ENCODE data around the gene RER1. TPM values are rescaled to one million over a fixed set of nuclear protein-coding genes. Genes with fewer than 3 reads are reported as not detected.

RER1 gene
- total RNA-seq, 2 donors from 2014 or later = 114 TPM

- no peak overlapping the region for H3K4me3 ChIP-seq (ENCODE audit: low read length)
- no peak for DNase-seq
- no peak overlapping the region for H3K4me3 Mint-ChIP-seq
- no peaks in the 10 kb centered on the region for H3K4me1 ChIP-seq (ENCODE audit: control insufficient read depth, insufficient read depth, low read length)
- no peaks in the 10 kb centered on the region for H3K36me3 ChIP-seq (ENCODE audit: control insufficient read depth, insufficient read depth, low read length)
- no peaks in the 10 kb centered on the region for H3K9me3 ChIP-seq (ENCODE audit: control insufficient read depth, low read length)
- H3K4me1 Mint-ChIP-seq = no peaks in the 10 kb centered on the region
- H3K27me3 ChIP-seq (ENCODE audit: control insufficient read depth, insufficient read depth, low read length, poor library complexity, severe bottlenecking) = no peaks in the 10 kb centered on the region
- H3K9ac ChIP-seq (ENCODE audit: extremely low read depth, low read length, poor library complexity, severe bottlenecking) = no peak overlapping the region
- no peaks in the 10 kb centered on the region for H3K27me3 Mint-ChIP-seq (ENCODE audit: insufficient read depth)
- 85 to 87% methylated on average over 11 to 21 of the region's 21 CpGs for WGBS, 2 experiments (ENCODE audit: insufficient coverage in 1 of 2, insufficient read length in 1 of 2)
- H3K36me3 Mint-ChIP-seq (ENCODE audit: low read depth) = no peaks in the 10 kb centered on the region
- no peak for TF ChIP-seq CTCF (conservative IDR thresholded peaks at IDR 0.05)
- no peak overlapping the region for H3K27ac Mint-ChIP-seq
- no peak overlapping the region for H3K27ac ChIP-seq (ENCODE audit: low read depth, low read length)
- no peaks in the 10 kb centered on the region for H3K9me3 Mint-ChIP-seq
These were observed 60.7 kb downstream of the RER1 start for GRCh38 chr1:2452201-2452931.

- no peaks in the 10 kb centered on the region for H3K4me1 Mint-ChIP-seq
- Histone ChIP-seq H3K4me3 (ENCODE audit: low read length) (no peak overlapping the region), H3K4me1 (ENCODE audit: control insufficient read depth, insufficient read depth, low read length) (no peaks in the 10 kb centered on the region), H3K9me3 (ENCODE audit: control insufficient read depth, low read length) (no peaks in the 10 kb centered on the region), H3K27me3 (ENCODE audit: control insufficient read depth, insufficient read depth, low read length, poor library complexity, severe bottlenecking) (no peaks in the 10 kb centered on the region), H3K36me3 (ENCODE audit: control insufficient read depth, insufficient read depth, low read length) (no peaks in the 10 kb centered on the region), H3K27ac (ENCODE audit: low read depth, low read length) (no peak overlapping the region), H3K9ac (ENCODE audit: extremely low read depth, low read length, poor library complexity, severe bottlenecking) (no peak overlapping the region)
- no peak overlapping the region for H3K27ac Mint-ChIP-seq
- H3K27me3 Mint-ChIP-seq (ENCODE audit: insufficient read depth) = no peaks in the 10 kb centered on the region
- H3K9me3 Mint-ChIP-seq = no peaks in the 10 kb centered on the region
- WGBS, 2 experiments (ENCODE audit: insufficient coverage in 1 of 2, insufficient read length in 1 of 2) = 87 to 100% methylated on average over 5 to 19 of the region's 19 CpGs
- no peak overlapping the region for H3K4me3 Mint-ChIP-seq
- DNase-seq = no peak
- no peaks in the 10 kb centered on the region for H3K36me3 Mint-ChIP-seq (ENCODE audit: low read depth)
- no peak for TF ChIP-seq CTCF (conservative IDR thresholded peaks at IDR 0.05)
These were observed 61.3 kb downstream of the RER1 start for GRCh38 chr1:2452932-2453315.

- H3K4me3 ChIP-seq (ENCODE audit: low read length) = no peak overlapping the region
- H3K36me3 ChIP-seq (ENCODE audit: control insufficient read depth, insufficient read depth, low read length) = no peaks in the 10 kb centered on the region
- H3K27ac Mint-ChIP-seq = no peak overlapping the region
- no peaks in the 10 kb centered on the region for H3K27me3 Mint-ChIP-seq (ENCODE audit: insufficient read depth)
- no peak overlapping the region for H3K9ac ChIP-seq (ENCODE audit: extremely low read depth, low read length, poor library complexity, severe bottlenecking)
- H3K9me3 Mint-ChIP-seq = no peaks in the 10 kb centered on the region
- H3K27me3 ChIP-seq (ENCODE audit: control insufficient read depth, insufficient read depth, low read length, poor library complexity, severe bottlenecking) = no peaks in the 10 kb centered on the region
- no peaks in the 10 kb centered on the region for H3K36me3 Mint-ChIP-seq (ENCODE audit: low read depth)
- H3K4me3 Mint-ChIP-seq = no peak overlapping the region
- no peaks in the 10 kb centered on the region for H3K4me1 ChIP-seq (ENCODE audit: control insufficient read depth, insufficient read depth, low read length)
- H3K27ac ChIP-seq (ENCODE audit: low read depth, low read length) = no peak overlapping the region
- no peak for DNase-seq
- 90 to 96% methylated on average over 7 to 10 of the region's 10 CpGs for WGBS, 2 experiments (ENCODE audit: insufficient coverage in 1 of 2, insufficient read length in 1 of 2)
- no peak for TF ChIP-seq CTCF (conservative IDR thresholded peaks at IDR 0.05)
- H3K4me1 Mint-ChIP-seq = no peaks in the 10 kb centered on the region
- no peaks in the 10 kb centered on the region for H3K9me3 ChIP-seq (ENCODE audit: control insufficient read depth, low read length)
These were observed 62.6 kb downstream of the RER1 start for GRCh38 chr1:2454227-2454626.

Other genes starting within 250 kb of the RER1 start
- 100 to 1,000 TPM; 126 to 154 TPM for gene FAAP20, start 197.1 kb upstream of the RER1 start, total RNA-seq
- gene SKI, start 163.5 kb upstream of the RER1 start, total RNA-seq = 10 to 100 TPM; 65.4 to 79.2 TPM
- gene MORN1, start 287 bp upstream of the RER1 start, total RNA-seq = 10 to 100 TPM; 21.3 to 24.9 TPM
- 10 to 100 TPM; 35.6 TPM for gene PEX10, start 20.7 kb downstream of the RER1 start, total RNA-seq
- gene PLCH2, start 84.4 kb downstream of the RER1 start, total RNA-seq = under 1 TPM; 0.18 to 0.31 TPM
- 10 to 100 TPM; 45.6 to 49.5 TPM for gene PANK4, start 134.8 kb downstream of the RER1 start, total RNA-seq
- gene HES5, start 138.4 kb downstream of the RER1 start, total RNA-seq = not detected
- gene TNFRSF14, start 164.5 kb downstream of the RER1 start, total RNA-seq = under 1 TPM; 0.29 to 0.46 TPM
- 10 to 100 TPM; 33.4 to 34.4 TPM for gene PRXL2B, start 194.9 kb downstream of the RER1 start, total RNA-seq
- under 1 TPM in 1 of 2 donors, not detected in 1; 0.42 TPM for gene MMEL1, start 241.2 kb downstream of the RER1 start, total RNA-seq